Spleen (tissue), 7 donors: ENCODE measurements around the gene VTI1A.

Experiments
- POLR2A ChIP-seq, 3 donors: fragments of 450-650 bp; IDR thresholded peaks; one replicate each; pipeline ENCODE4 v1.5.1; 2017; ENCODE audit warnings: antibody characterized with exemption in 3 of 3, mild to moderate bottlenecking in 1 of 3
- POLR2AphosphoS5 ChIP-seq, 3 donors: sonication (generic); formaldehyde crosslinking; IDR thresholded peaks; one replicate each; pipeline ENCODE4 v1.5.1; 2017; ENCODE audit warnings: antibody characterized with exemption in 3 of 3
- TF ChIP-seq, protein P1 (sequence below), 11 experiments: fragments of 200-600 bp in 7 of 11; fragments of 450-650 bp in 4 of 11; sonication (generic) in 4 of 11; IDR thresholded peaks in 8 of 11; conservative IDR thresholded peaks in 3 of 11; 1 replicate in 7 of 11; 2 replicates in 4 of 11; pipeline versions ENCODE4 v1.4.0 to v1.8.0; 2016 to 2021; ENCODE audit warnings: antibody characterized with exemption in 11 of 11, inconsistent platforms in 4 of 11, mild to moderate bottlenecking in 1 of 11
- donor health status: DM: no; HTN: no; CAD: no; lungs with moderate emphysema.
- donor health status: DM: no; HTN: no; CAD: no.
- donor health status: DM: no; HTN: no; CAD: no.

- TF ChIP-seq, protein P1, sequence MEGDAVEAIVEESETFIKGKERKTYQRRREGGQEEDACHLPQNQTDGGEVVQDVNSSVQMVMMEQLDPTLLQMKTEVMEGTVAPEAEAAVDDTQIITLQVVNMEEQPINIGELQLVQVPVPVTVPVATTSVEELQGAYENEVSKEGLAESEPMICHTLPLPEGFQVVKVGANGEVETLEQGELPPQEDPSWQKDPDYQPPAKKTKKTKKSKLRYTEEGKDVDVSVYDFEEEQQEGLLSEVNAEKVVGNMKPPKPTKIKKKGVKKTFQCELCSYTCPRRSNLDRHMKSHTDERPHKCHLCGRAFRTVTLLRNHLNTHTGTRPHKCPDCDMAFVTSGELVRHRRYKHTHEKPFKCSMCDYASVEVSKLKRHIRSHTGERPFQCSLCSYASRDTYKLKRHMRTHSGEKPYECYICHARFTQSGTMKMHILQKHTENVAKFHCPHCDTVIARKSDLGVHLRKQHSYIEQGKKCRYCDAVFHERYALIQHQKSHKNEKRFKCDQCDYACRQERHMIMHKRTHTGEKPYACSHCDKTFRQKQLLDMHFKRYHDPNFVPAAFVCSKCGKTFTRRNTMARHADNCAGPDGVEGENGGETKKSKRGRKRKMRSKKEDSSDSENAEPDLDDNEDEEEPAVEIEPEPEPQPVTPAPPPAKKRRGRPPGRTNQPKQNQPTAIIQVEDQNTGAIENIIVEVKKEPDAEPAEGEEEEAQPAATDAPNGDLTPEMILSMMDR (IDR thresholded peaks at IDR 0.05 in 8 of 11, conservative IDR thresholded peaks at IDR 0.05 in 3 of 11): no peak
- TF ChIP-seq POLR2A (IDR thresholded peaks at IDR 0.05) (no peak), POLR2AphosphoS5 (IDR thresholded peaks at IDR 0.05) (no peak)
Measured at GRCh38 chr10:112813866-112814591, 367.0 kb downstream of the VTI1A start.
